ENCODE measurements around the gene SLC25A22.

The SLC25A22 gene

GRCh38 chr11:834371-835316 is 36.6 kb upstream of the SLC25A22 start:
- no peak for DNase-seq (ENCODE audit: low read depth, low spot score)

- DNase-seq (ENCODE audit: low read depth, low spot score): no peak
Measured at GRCh38 chr11:833849-834311, 35.8 kb upstream of the SLC25A22 start.

- no peak for DNase-seq (ENCODE audit: low read depth, low spot score)
Measured at GRCh38 chr11:833114-833791, 35.2 kb upstream of the SLC25A22 start.

GRCh38 chr11:832529-833113 is 34.5 kb upstream of the SLC25A22 start, which contains the start of gene CD151:
Gene CD151 (plus strand): TSS chr11:832952. CDS start chr11:836070, 3,118 bp downstream.
- no peak for DNase-seq (ENCODE audit: low read depth, low spot score)

- DNase-seq (ENCODE audit: low read depth, low spot score): no peak
Measured at GRCh38 chr11:831961-832528, 34.0 kb upstream of the SLC25A22 start.

- no peak for DNase-seq (ENCODE audit: low read depth, low spot score)
Measured at GRCh38 chr11:831118-831864, 33.2 kb upstream of the SLC25A22 start.

- DNase-seq (ENCODE audit: low read depth, low spot score): no peak
Measured at GRCh38 chr11:830295-831117, 32.4 kb upstream of the SLC25A22 start.

- DNase-seq (ENCODE audit: low read depth, low spot score): no peak
Measured at GRCh38 chr11:829847-830294, 31.8 kb upstream of the SLC25A22 start.

- no peak for DNase-seq (ENCODE audit: low read depth, low spot score)
Measured at GRCh38 chr11:829176-829846, 31.2 kb upstream of the SLC25A22 start.

- DNase-seq (ENCODE audit: low read depth, low spot score): no peak
Measured at GRCh38 chr11:828506-829175, 30.6 kb upstream of the SLC25A22 start.

GRCh38 chr11:827897-828192 is 29.8 kb upstream of the SLC25A22 start, which contains the start of gene CRACR2B:
Gene CRACR2B (plus strand): TSS chr11:827919. CDS start chr11:828608, 689 bp downstream.
- DNase-seq (ENCODE audit: low read depth, low spot score): no peak

- DNase-seq (ENCODE audit: low read depth, low spot score): no peak
Measured at GRCh38 chr11:827146-827896, 29.2 kb upstream of the SLC25A22 start.

- no peak for DNase-seq (ENCODE audit: low read depth, low spot score)
Measured at GRCh38 chr11:826836-827145, 28.7 kb upstream of the SLC25A22 start.

- no peak for DNase-seq (ENCODE audit: low read depth, low spot score)
Measured at GRCh38 chr11:826227-826621, 28.1 kb upstream of the SLC25A22 start.

GRCh38 chr11:825366-826226 is 27.5 kb upstream of the SLC25A22 start:
- DNase-seq (ENCODE audit: low read depth, low spot score): no peak

- DNase-seq (ENCODE audit: low read depth, low spot score): no peak
Measured at GRCh38 chr11:824942-825341, 26.9 kb upstream of the SLC25A22 start.

- DNase-seq (ENCODE audit: low read depth, low spot score): no peak
Measured at GRCh38 chr11:824292-824880, 26.3 kb upstream of the SLC25A22 start.

All from iPS DF 19.7 (cell line).